GM18519 (cell line): ENCODE results near the gene RPL18A.

Experiments
- ATAC-seq: cut with Tn5 transposase; IDR thresholded peaks from one replicate; pipeline ENCODE4 v1.9.1; 2021; ENCODE audit warnings: mild to moderate bottlenecking, moderate library complexity; ENCODE audit not compliant: unreplicated experiment, low FRiP score

RPL18A gene

GRCh38 chr19:17841371-17841809 is 18.3 kb upstream of the RPL18A start:
- no peak for ATAC-seq

DNA sequence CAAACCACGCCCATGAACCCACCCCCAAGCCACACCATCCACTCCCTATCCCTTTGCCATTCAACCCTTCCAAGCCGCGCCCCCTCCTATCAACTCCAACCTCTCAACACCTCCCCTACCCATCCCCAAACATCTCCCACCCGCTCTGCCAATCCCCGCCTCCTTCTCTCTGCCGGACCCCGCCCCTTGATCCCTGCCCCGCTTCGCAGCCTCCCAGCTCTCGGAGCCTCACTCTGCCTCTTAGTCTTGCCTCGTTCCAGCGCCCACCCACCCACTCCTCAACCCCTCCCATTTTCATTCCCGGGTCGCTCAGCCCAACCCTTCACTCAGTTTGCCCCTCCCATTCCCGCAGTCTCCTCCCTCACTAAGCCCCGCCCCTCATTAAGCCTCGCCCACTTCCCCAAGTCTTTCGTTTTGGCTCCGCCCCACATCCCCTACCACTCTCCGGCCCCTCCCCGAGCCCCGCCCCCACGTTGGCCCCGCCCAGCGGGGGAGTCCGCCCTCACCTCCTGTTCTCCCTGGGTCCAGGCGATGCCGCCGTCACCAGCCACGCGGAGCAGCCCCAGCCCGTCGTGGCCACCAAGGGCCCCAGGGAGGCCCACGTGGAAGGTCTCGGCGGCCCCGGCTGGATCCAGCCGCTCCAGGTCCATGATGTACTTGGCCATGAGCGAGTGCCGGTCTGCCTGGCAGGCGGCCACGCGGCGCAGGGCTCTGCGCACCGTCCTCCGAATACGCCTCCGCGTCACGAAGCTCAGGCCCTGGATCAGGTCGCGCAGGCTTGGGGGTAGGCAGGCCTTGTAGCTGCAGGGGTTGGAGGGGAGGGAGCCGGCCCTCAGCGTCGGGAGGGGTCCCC is 17.7 kb upstream of the RPL18A start:
- no peak for ATAC-seq

GRCh38 chr19:17842663-17843291 is 16.9 kb upstream of the RPL18A start:
- ATAC-seq = no peak

GRCh38 chr19:17843292-17843827 is 16.4 kb upstream of the RPL18A start:
- no peak for ATAC-seq

DNA sequence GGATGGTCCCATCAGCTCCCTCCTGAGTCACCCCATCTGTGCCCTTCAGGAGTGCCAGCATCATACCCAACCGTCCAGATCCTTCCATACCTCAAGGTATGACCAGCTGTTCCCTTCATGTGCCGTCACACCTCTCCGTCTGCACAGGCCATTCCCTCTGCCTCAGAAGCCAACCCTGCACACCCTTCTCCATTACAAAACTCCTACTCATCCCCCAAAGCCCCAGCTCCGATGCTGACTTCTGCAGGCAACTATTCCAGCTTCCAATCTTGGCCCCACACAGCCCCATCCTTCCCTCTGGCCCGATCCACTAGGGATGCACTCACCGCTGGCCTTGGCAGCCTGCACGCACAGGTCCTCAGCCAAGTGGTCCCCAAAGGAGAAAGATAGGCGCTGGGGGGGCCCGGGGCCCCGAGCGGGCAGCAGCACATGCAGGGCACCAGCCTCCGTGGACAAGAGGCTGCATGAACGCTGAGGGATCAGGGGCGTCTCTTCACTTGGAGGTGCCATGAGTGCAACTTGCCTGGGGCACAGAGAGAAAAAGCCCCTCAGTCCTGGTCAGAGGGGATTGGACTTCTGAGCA is 15.7 kb upstream of the RPL18A start:
- no peak for ATAC-seq

DNA sequence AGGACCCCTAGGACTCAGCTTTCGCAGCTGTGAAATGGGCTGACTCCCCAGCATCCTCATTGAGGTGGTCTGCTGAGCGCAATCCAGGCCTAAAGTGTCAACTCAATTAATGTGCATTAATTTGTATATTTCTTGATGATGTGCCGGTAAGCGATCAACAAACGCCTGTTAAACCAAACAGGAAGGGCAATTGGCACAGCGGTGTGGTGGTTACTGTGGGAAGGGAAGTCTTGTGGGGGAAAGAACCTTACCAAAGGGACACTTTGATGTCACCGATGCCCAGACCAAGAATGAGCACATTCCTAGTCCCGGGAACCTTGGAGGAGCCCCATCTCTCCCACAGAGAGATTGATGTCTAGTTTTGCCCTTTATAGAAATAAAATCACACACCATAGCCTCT is 13.6 kb upstream of the RPL18A start:
- no peak for ATAC-seq

- no peak for ATAC-seq
Observed at GRCh38 chr19:17847538-17848366, 12.0 kb upstream of the RPL18A start, which contains the start of gene JAK3. JAK3 (minus strand) TSS chr19:17847982; CDS start chr19:17844417, 3,565 bp downstream.

DNA sequence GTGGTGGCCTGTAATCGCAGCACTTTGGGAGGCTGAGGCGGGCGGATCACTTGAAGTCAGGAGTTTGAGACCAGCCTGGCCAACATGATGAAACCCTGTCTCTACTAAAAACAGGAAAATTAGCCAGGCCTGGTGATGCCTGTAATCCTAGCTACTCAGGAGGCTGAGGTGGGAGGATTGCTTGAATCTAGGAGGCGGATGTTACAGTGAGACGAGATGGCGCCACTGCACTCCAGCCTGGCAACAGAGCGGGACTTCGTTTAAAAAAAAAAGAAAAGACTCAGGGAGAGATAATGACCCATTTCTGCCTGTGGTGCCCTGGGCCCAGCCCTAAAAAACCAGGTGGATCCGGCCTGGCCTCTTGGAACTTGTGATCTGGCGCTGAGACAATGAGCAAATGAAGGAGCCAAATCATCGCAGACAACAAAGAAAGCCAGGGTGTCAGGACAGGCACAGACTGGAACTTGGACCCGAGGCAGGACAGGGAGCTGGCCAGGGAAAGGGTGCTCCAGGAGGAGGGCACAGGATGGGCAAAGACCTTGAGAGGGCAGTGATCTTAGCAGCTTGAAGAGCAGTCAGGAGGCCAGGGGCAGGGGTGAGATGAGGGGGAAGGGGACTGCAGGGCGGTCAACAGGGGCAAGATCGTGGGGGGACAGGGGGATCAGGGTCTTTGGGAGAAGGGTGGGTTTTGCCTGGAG is 11.0 kb upstream of the RPL18A start:
- ATAC-seq = no peak

DNA sequence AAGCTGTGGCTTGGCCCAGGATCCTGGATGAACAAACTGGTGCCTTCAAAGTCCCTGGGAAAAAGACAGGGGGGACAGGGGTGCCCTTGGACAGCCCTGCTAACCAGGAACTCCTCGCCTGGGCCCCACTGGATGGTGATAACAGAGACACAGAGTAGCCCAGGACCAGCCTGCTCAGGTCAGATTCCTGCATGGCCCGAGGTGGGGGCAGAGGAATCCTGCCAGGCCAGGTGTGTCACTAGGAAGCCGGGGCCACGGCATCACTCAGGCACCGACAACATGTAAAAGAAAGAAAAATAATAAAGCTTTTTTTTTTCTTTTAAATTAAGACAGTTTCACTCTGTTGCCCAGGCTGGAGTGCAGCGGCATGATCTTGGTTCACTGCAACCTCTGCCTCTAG is 5.6 kb upstream of the RPL18A start:
- ATAC-seq = no peak

DNA sequence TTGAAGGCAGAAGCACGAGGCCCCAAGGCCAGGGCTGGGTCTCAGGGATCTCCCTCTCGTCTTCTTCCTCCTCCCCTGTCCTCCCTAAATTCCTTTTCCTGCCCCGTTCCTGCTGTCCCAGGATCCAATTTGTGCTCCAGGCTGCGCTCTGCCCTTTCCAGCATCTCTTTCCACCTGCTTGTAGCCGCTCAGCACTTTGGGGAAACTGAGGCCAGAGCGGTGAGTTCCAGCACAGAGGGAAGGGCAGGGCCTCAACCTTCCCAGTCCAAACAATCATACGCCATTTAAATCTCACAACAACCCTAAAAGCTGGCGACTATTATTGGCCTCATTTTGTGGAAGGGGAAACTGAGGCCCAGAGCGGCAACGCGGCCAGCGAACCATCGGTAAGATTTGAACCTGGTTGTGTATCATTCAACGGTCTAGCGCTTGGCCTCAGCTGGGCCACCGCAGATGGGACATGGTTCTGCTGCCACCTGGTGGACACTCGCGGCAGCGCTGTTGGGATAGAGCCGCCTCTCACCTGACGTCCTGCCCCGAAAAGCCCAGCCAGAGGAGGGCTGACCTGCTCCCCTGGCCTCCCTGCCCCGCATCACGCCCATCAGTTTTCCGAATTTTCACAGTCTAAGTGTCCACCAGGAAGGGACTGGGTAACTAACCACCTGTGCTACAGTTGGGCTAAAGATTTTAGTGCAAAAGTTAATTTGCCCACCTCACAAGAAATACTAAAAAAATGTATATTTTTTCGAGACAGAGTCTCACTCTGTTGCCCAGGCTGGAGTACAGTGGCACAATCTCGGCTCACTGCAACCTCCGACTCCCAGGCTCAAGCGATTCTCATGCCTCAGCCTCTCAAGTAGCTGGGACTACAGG is 4.2 kb upstream of the RPL18A start:
- ATAC-seq = no peak

DNA sequence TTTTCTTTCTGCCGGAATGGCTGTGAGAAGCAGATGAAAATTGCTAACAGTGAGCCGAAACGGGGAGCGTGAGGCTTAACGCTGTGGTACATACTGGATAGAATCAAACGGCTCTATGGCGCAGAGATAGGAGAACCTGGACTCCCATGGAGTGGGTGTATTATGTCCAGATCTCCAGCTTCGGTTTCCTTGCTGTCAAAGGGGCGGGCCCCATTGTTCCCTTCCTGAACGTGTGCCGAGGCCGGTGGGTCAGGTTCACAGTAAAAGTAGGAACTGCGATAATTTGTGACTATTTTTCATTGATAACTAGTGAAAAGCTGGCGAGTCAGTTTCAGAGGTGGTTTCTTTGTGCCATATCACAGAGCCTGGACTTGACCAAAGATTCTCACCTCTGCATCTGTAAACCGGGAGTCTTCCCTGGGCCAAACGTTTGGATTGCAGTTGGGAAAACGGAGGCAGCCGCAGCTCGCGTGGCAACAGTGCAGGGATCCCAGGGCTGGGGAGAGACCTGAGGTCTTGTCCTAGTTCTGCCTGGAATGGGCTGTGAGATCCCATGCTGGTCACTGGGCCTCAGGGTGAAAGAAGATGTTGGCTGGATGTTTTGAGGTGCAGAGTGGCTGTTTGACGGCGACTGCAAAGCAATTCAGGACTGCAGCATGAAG is 752 bp downstream of the RPL18A start:
- no peak for ATAC-seq

- ATAC-seq = no peak
Observed at GRCh38 chr19:17860993-17861360, 1.3 kb downstream of the RPL18A start.

- ATAC-seq = no peak
Observed at GRCh38 chr19:17861542-17862402, 2.1 kb downstream of the RPL18A start.

- no peak for ATAC-seq
Observed at GRCh38 chr19:17862711-17863519, 3.2 kb downstream of the RPL18A start.

DNA sequence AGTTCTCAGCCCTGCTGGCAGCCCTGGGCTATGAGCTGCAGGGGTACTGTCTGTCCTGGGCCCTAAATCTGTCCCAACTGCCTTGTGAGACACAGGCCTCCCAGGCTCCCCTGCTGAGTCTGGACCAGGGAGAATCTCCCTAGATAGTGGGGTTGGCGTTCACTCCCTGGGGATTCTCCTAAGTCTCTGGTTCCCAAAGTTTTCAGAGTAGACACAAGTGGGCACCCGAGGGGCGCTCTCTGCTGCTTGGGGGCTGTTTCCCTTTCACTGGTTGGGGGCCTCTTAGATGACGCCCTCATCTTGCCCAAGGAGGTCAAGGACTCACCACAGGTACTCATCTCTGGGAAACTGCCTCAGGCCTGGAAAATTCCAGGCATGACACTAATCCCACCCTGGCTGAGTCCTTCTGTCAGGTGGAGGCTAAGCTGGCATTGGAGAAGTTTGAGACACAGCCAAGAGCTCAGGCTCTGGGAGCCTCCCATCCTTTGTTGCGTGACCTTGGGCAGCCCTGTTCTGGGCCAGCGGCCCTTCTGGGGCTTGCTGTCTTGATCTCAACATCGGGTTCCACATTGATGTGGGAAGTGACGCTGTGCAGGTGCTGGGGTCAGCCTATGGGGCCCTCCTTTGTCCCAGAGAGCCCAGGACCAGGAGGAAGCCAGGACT is 3.9 kb downstream of the RPL18A start:
- no peak for ATAC-seq
